Fibroblast of lung (primary cell): ENCODE data around the gene OIP5.

Experiments used
- CTCF ChIP-seq, 2 donors: IDR thresholded peaks in 1 of 2; conservative IDR thresholded peaks in 1 of 2; 1 replicate in 1 of 2; 2 replicates in 1 of 2; pipeline ENCODE4 v1.5.1; 2011 to 2012; ENCODE audit warnings: low read length in 2 of 2, control low read depth in 1 of 2, inconsistent platforms in 1 of 2, low read depth in 1 of 2, mild to moderate bottlenecking in 1 of 2
- EZH2 ChIP-seq: IDR thresholded peaks from 2 replicates; pipeline ENCODE4 v1.5.1; 2012; ENCODE audit warnings: low read length, control low read depth, mild to moderate bottlenecking; ENCODE audit errors: missing control alignments

- TF ChIP-seq CTCF (conservative IDR thresholded peaks at IDR 0.05 in 1 of 2, IDR thresholded peaks at IDR 0.05 in 1 of 2; ENCODE audit: low read depth in 1 of 2, low read length in 2 of 2): no peak
- no peak for TF ChIP-seq EZH2
These were observed 43.9 kb downstream of the OIP5 start for GRCh38 chr15:41288464-41288863.
